HL-60 (cell line): ENCODE results near the gene ANKRD27.

Experiments
- DNase-seq, 2 experiments: peaks; one replicate each; pipeline ENCODE4 v3.0.0-alpha.2; 2010 to 2020; ENCODE audit warnings: low read depth in 1 of 2, low spot score in 1 of 2
- H3K27ac ChIP-seq: fragments of 250-450 bp; sonication (Bioruptor Pico); replicated peaks from 2 replicates; pipeline ENCODE4 v1.5.1; 2020; ENCODE audit warnings: mild to moderate bottlenecking, moderate library complexity
- H3K27me3 ChIP-seq: fragments of 250-450 bp; sonication (Bioruptor Pico); 2 replicates; pipeline ENCODE4 v1.5.1; 2021; ENCODE audit warnings: mild to moderate bottlenecking, moderate library complexity; ENCODE audit not compliant: insufficient read depth, poor library complexity, severe bottlenecking
- H3K4me3 ChIP-seq: replicated peaks from 2 replicates; pipeline ENCODE4 v1.5.1; 2011; ENCODE audit warnings: mild to moderate bottlenecking, control low read depth, low read length; ENCODE audit not compliant: insufficient read depth
- CTCF ChIP-seq: IDR thresholded peaks from one replicate; pipeline ENCODE4 v1.5.1; 2011; ENCODE audit warnings: low read length, control low read depth, inconsistent platforms; ENCODE audit not compliant: insufficient read depth
- GABPA ChIP-seq: IDR thresholded peaks from 2 replicates; pipeline ENCODE4 v1.6.1; 2012; ENCODE audit warnings: low read depth
- POLR2AphosphoS5 ChIP-seq: IDR thresholded peaks from 2 replicates; pipeline ENCODE4 v1.6.1; 2012; ENCODE audit warnings: low read depth
- SPI1 ChIP-seq: IDR thresholded peaks from 2 replicates; pipeline ENCODE4 v1.6.1; 2012; ENCODE audit warnings: low read depth, mild to moderate bottlenecking, borderline replicate concordance
- TF ChIP-seq, protein P1 (sequence below): IDR thresholded peaks from 2 replicates; pipeline ENCODE4 v1.6.1; 2012; ENCODE audit warnings: low read depth; ENCODE audit not compliant: insufficient replicate concordance

ANKRD27 gene

DNA sequence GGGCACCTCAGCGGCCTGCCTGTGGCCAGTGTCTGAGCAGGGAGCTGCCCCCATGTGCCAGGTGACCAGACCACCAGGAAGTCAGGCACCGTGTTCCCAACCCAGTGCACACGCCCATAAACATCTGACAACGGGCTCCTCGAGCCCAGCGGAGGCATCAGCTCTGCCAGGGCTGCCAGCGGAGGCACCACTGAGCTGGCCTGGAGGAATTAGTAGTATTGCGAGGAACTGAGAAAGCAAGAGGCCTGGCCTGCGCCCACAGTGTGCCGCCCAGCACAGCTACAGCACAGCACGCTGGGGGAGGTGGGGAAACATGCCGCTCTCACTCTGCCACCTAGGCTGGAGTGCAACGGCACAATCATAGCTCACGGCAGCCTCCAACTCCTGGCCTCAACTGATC lies 44.6 kb downstream of the ANKRD27 start:
- Histone ChIP-seq H3K27me3 (no peaks in the 10 kb centered on the region), H3K27ac (no peak overlapping the region), H3K4me3 (no peak overlapping the region)
- TF ChIP-seq CTCF (no peak), SPI1 (no peak), POLR2AphosphoS5 (no peak; the same call in 1 of the 2 replicates), GABPA (no peak)
- TF ChIP-seq, protein P1, sequence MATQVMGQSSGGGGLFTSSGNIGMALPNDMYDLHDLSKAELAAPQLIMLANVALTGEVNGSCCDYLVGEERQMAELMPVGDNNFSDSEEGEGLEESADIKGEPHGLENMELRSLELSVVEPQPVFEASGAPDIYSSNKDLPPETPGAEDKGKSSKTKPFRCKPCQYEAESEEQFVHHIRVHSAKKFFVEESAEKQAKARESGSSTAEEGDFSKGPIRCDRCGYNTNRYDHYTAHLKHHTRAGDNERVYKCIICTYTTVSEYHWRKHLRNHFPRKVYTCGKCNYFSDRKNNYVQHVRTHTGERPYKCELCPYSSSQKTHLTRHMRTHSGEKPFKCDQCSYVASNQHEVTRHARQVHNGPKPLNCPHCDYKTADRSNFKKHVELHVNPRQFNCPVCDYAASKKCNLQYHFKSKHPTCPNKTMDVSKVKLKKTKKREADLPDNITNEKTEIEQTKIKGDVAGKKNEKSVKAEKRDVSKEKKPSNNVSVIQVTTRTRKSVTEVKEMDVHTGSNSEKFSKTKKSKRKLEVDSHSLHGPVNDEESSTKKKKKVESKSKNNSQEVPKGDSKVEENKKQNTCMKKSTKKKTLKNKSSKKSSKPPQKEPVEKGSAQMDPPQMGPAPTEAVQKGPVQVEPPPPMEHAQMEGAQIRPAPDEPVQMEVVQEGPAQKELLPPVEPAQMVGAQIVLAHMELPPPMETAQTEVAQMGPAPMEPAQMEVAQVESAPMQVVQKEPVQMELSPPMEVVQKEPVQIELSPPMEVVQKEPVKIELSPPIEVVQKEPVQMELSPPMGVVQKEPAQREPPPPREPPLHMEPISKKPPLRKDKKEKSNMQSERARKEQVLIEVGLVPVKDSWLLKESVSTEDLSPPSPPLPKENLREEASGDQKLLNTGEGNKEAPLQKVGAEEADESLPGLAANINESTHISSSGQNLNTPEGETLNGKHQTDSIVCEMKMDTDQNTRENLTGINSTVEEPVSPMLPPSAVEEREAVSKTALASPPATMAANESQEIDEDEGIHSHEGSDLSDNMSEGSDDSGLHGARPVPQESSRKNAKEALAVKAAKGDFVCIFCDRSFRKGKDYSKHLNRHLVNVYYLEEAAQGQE = no peak
- no peak for DNase-seq

- H3K27ac ChIP-seq = no peak overlapping the region
- no peak overlapping the region for H3K4me3 ChIP-seq
- no peaks in the 10 kb centered on the region for H3K27me3 ChIP-seq
- DNase-seq = no peak
- TF ChIP-seq POLR2AphosphoS5 (no peak), GABPA (no peak), SPI1 (no peak), CTCF (no peak)
- TF ChIP-seq, protein P1 = no peak
Measured at GRCh38 chr19:32627714-32628270, 47.2 kb downstream of the ANKRD27 start.

GRCh38 chr19:32626969-32627368 lies 48.0 kb downstream of the ANKRD27 start:
- no peak for DNase-seq
- TF ChIP-seq SPI1 (no peak), GABPA (no peak), POLR2AphosphoS5 (no peak), CTCF (no peak)
- TF ChIP-seq, protein P1 = no peak
- H3K27ac ChIP-seq = no peak overlapping the region
- H3K4me3 ChIP-seq = no peak overlapping the region
- H3K27me3 ChIP-seq = no peaks in the 10 kb centered on the region
